Stimulated activated memory B cell treated with anti-CD40 and anti-IgM and Interleukin-4, amounts not matched to agents 10 μg/mL and 1 μg/mL and 100 μg/mL, for 72 hours (primary cell): Measurements from ENCODE around the gene SIRPA.

Source experiments
- ATAC-seq: fragments of 150-1000 bp; cut with Tn5 transposase; 2 replicates; pipeline ENCODE4 v1.10.0; 2021
- H3K27ac Mint-ChIP-seq: one replicate; pipeline ENCODE4 v1.8.0; 2022; ENCODE audit warnings: mild to moderate bottlenecking, mixed read lengths
- H3K27me3 Mint-ChIP-seq: one replicate; pipeline ENCODE4 v1.8.0; 2022; ENCODE audit warnings: mixed read lengths
- H3K36me3 Mint-ChIP-seq: one replicate; pipeline ENCODE4 v1.8.0; 2022; ENCODE audit warnings: mixed read lengths
- H3K4me1 Mint-ChIP-seq: one replicate; pipeline ENCODE4 v1.8.0; 2022; ENCODE audit warnings: mixed read lengths
- H3K4me3 Mint-ChIP-seq: one replicate; pipeline ENCODE4 v1.8.0; 2022; ENCODE audit warnings: mild to moderate bottlenecking, moderate library complexity, mixed read lengths
- H3K9me3 Mint-ChIP-seq: one replicate; pipeline ENCODE4 v1.8.0; 2022; ENCODE audit warnings: mixed read lengths

Gene SIRPA

GRCh38 chr20:1861996-1862662 lies 33.1 kb upstream of the SIRPA start:
- no peaks in the 10 kb centered on the region for H3K36me3 Mint-ChIP-seq
- H3K27ac Mint-ChIP-seq, result no peak overlapping the region
- H3K9me3 Mint-ChIP-seq, result no peaks in the 10 kb centered on the region
- H3K4me3 Mint-ChIP-seq, result no peak overlapping the region
- H3K27me3 Mint-ChIP-seq, result peaks cover 9% of the 10 kb centered on the region
- H3K4me1 Mint-ChIP-seq, result peaks cover 19% of the 10 kb centered on the region
- no peak for ATAC-seq

GRCh38 chr20:1862663-1863053 lies 32.5 kb upstream of the SIRPA start:
- ATAC-seq, result no peak
- peaks cover 19% of the 10 kb centered on the region for H3K4me1 Mint-ChIP-seq
- H3K27ac Mint-ChIP-seq, result no peak overlapping the region
- H3K36me3 Mint-ChIP-seq, result no peaks in the 10 kb centered on the region
- no peaks in the 10 kb centered on the region for H3K9me3 Mint-ChIP-seq
- no peak overlapping the region for H3K4me3 Mint-ChIP-seq
- peaks cover 9% of the 10 kb centered on the region for H3K27me3 Mint-ChIP-seq

DNA sequence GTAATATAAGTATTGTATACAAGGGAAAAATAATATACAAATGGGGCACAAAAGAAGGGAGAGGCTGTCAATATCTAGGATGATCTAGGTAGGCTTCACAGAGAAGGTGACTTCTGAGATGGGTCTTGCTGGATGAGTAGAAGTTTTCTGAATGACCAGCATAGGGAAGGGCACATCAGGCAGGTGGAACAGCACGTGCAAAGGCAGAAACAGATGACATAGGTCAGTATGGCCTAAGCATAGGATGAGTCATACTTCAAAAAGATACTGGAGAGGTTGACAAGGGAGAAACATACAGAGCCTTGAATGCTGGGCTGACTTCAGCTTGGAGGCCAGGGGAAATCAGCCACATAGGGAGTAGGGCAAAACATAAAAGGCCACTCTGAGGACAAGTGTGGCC lies 31.9 kb upstream of the SIRPA start:
- H3K4me1 Mint-ChIP-seq, result peaks cover 24% of the 10 kb centered on the region
- ATAC-seq, result no peak

GRCh38 chr20:1866834-1867233 lies 28.4 kb upstream of the SIRPA start:
- Mint-ChIP-seq H3K9me3 (no peaks in the 10 kb centered on the region), H3K27me3 (peaks cover 9% of the 10 kb centered on the region)
- ATAC-seq, result no peak

More for the DNA sequence above, 31.9 kb upstream of the SIRPA start:
- no peak overlapping the region for H3K4me3 Mint-ChIP-seq
- no peak overlapping the region for H3K27ac Mint-ChIP-seq
- no peaks in the 10 kb centered on the region for H3K36me3 Mint-ChIP-seq
- H3K27me3 Mint-ChIP-seq, result peaks cover 9% of the 10 kb centered on the region
- H3K9me3 Mint-ChIP-seq, result no peaks in the 10 kb centered on the region

DNA sequence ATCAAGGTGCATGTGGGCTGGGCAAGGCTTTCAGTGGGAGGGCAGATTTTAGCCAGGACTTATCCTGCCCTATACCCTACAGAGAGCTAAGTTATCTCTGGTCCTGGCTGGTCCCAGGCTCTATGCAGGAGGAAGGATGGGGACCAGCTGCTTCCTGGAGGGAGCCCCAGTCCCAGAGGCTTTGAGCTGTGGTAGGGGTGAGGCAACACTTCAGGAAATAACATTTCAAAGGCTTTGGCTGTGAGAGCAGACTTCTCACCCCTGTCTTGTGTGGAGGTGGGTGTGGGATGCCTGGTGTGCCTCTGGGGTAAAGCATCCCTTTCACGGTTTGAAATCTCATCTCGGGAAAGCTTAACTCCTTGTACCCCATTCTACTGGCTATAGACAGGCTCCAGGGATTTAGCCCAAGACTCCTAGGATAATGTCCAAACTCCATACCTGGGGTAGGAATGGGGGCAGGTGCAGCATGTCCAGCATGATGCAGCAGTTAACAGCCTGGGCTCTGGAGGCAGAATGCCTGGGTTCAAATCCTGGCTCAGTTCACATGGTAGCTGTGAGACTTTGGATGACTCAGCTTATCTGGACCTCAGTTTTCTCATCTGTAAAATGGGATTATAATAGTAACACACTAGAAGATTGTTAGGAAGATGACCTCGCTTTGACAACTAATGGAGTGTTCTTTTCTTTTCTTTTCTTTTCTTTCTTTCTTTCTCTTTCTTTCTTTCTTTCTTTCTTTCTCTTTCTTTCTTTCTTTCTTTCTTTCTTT lies 27.5 kb upstream of the SIRPA start:
- peaks cover 9% of the 10 kb centered on the region for H3K27me3 Mint-ChIP-seq
- ATAC-seq, result no peak

More at GRCh38 chr20:1866834-1867233, 28.4 kb upstream of the SIRPA start:
- no peak overlapping the region for H3K27ac Mint-ChIP-seq
- peaks cover 58% of the 10 kb centered on the region for H3K4me1 Mint-ChIP-seq
- H3K4me3 Mint-ChIP-seq, result no peak overlapping the region
- no peaks in the 10 kb centered on the region for H3K36me3 Mint-ChIP-seq

GRCh38 chr20:1868856-1869255 lies 26.4 kb upstream of the SIRPA start:
- peaks cover 56% of the 10 kb centered on the region for H3K4me1 Mint-ChIP-seq
- no peaks in the 10 kb centered on the region for H3K9me3 Mint-ChIP-seq
- no peaks in the 10 kb centered on the region for H3K36me3 Mint-ChIP-seq
- peak overlapping the region; percentile 41 for H3K27ac Mint-ChIP-seq
- peaks cover 9% of the 10 kb centered on the region for H3K27me3 Mint-ChIP-seq
- no peak overlapping the region for H3K4me3 Mint-ChIP-seq
- ATAC-seq, result no peak

More for the DNA sequence above, 27.5 kb upstream of the SIRPA start:
- no peaks in the 10 kb centered on the region for H3K36me3 Mint-ChIP-seq
- peaks cover 62% of the 10 kb centered on the region for H3K4me1 Mint-ChIP-seq
- H3K27ac Mint-ChIP-seq, result no peak overlapping the region
- no peaks in the 10 kb centered on the region for H3K9me3 Mint-ChIP-seq
- no peak overlapping the region for H3K4me3 Mint-ChIP-seq

- H3K36me3 Mint-ChIP-seq, result no peaks in the 10 kb centered on the region
- H3K27ac Mint-ChIP-seq, result peak overlapping the region; percentile 88
- no peaks in the 10 kb centered on the region for H3K9me3 Mint-ChIP-seq
- peaks cover 56% of the 10 kb centered on the region for H3K4me1 Mint-ChIP-seq
- no peak for ATAC-seq
- H3K27me3 Mint-ChIP-seq, result peaks cover 8% of the 10 kb centered on the region
- H3K4me3 Mint-ChIP-seq, result no peak overlapping the region
These were observed 24.9 kb upstream of the SIRPA start for GRCh38 chr20:1870323-1870722.

DNA sequence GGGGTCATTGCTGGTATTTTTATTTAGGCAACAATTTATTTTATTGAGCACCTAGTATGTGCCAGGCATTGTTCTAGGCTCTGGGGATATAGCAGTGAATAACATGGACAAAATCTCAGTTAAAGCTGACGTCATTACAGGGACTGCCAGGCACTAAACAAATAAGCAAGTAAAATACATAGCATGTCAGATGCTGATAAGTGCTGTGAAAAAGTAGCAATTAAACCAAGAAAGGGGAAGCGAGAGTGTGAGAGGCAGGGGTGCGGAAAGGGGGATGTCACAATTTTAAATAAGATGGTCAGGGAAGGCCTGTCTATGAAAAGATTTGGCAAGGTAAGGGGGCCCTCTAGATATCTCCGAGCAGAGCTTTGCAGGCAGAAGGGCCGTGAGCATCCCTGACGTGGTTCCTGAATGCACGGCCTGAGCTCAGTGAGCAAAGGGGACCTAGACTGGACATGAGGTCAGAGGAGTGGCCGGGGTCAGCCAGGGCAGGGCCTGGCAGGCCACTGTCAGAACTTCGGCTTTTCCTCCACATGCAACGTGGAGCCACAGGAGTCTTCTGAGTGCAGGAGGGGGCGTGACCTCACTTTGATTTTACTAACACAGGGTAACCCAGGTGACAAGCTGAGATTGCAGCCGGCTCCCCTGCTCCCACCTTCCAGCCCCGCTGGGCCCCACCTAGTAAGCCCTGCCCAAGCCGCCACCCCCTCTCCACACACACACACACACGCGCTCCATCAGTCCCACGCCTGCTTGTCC lies 24.2 kb upstream of the SIRPA start:
- H3K27ac Mint-ChIP-seq, result peak overlapping the region; percentile 88
- peaks cover 56% of the 10 kb centered on the region for H3K4me1 Mint-ChIP-seq
- peak; percentile 88 for ATAC-seq
- peak overlapping the region; percentile 29 for H3K4me3 Mint-ChIP-seq
- no peaks in the 10 kb centered on the region for H3K9me3 Mint-ChIP-seq
- peaks cover 1% of the 10 kb centered on the region for H3K27me3 Mint-ChIP-seq
- no peaks in the 10 kb centered on the region for H3K36me3 Mint-ChIP-seq

GRCh38 chr20:1871807-1872458 lies 23.3 kb upstream of the SIRPA start:
- Mint-ChIP-seq H3K4me3 (peak overlapping the region; percentile 29), H3K36me3 (no peaks in the 10 kb centered on the region), H3K4me1 (peaks cover 52% of the 10 kb centered on the region), H3K27ac (peak overlapping the region; percentile 88), H3K27me3 (no peaks in the 10 kb centered on the region), H3K9me3 (no peaks in the 10 kb centered on the region)
- peak; percentile 83 for ATAC-seq

GRCh38 chr20:1872459-1873097 lies 22.6 kb upstream of the SIRPA start:
- no peak overlapping the region for H3K4me3 Mint-ChIP-seq
- no peak overlapping the region for H3K27ac Mint-ChIP-seq
- peaks cover 46% of the 10 kb centered on the region for H3K4me1 Mint-ChIP-seq
- no peaks in the 10 kb centered on the region for H3K9me3 Mint-ChIP-seq
- no peaks in the 10 kb centered on the region for H3K36me3 Mint-ChIP-seq
- no peaks in the 10 kb centered on the region for H3K27me3 Mint-ChIP-seq
- ATAC-seq, result no peak

- H3K4me3 Mint-ChIP-seq, result no peak overlapping the region
- H3K9me3 Mint-ChIP-seq, result no peaks in the 10 kb centered on the region
- H3K27me3 Mint-ChIP-seq, result no peaks in the 10 kb centered on the region
- no peak overlapping the region for H3K27ac Mint-ChIP-seq
- no peaks in the 10 kb centered on the region for H3K36me3 Mint-ChIP-seq
- H3K4me1 Mint-ChIP-seq, result peaks cover 33% of the 10 kb centered on the region
- ATAC-seq, result no peak
These were observed 20.6 kb upstream of the SIRPA start for GRCh38 chr20:1874450-1875182.

GRCh38 chr20:1875183-1875554 lies 20.0 kb upstream of the SIRPA start:
- Mint-ChIP-seq H3K36me3 (no peaks in the 10 kb centered on the region), H3K9me3 (no peaks in the 10 kb centered on the region), H3K27me3 (no peaks in the 10 kb centered on the region), H3K27ac (peak overlapping the region; percentile 1), H3K4me1 (peaks cover 33% of the 10 kb centered on the region), H3K4me3 (no peak overlapping the region)
- no peak for ATAC-seq

GRCh38 chr20:1875762-1876161 lies 19.4 kb upstream of the SIRPA start:
- H3K4me1 Mint-ChIP-seq, result peaks cover 33% of the 10 kb centered on the region
- no peaks in the 10 kb centered on the region for H3K36me3 Mint-ChIP-seq
- H3K27me3 Mint-ChIP-seq, result no peaks in the 10 kb centered on the region
- H3K27ac Mint-ChIP-seq, result peak overlapping the region; percentile 1
- H3K4me3 Mint-ChIP-seq, result no peak overlapping the region
- H3K9me3 Mint-ChIP-seq, result no peaks in the 10 kb centered on the region
- no peak for ATAC-seq

- Mint-ChIP-seq H3K36me3 (no peaks in the 10 kb centered on the region), H3K9me3 (no peaks in the 10 kb centered on the region), H3K4me3 (no peak overlapping the region), H3K27me3 (no peaks in the 10 kb centered on the region), H3K27ac (no peak overlapping the region), H3K4me1 (peaks cover 30% of the 10 kb centered on the region)
- no peak for ATAC-seq
These were observed 18.8 kb upstream of the SIRPA start for GRCh38 chr20:1876217-1876921.
